Mucosa of descending colon (tissue), 3 donors: Measurements from ENCODE around the gene FIP1L1. TPM values are rescaled to one million over a fixed set of nuclear protein-coding genes. Genes with fewer than 3 reads are reported as not detected.

Experiments used
- ATAC-seq: fragments of 200-7000 bp; cut with Tn5 transposase; one replicate; pipeline ENCODE4 v1.9.1; 2020; ENCODE audit warnings: mild to moderate bottlenecking, moderate library complexity
- DNase-seq, 3 donors: peaks; one replicate each; pipeline ENCODE4 v3.0.0-alpha.2; 2020
- H3K36me3 ChIP-seq: fragments of 200-600 bp; one replicate; pipeline ENCODE4 v1.8.0; 2021; ENCODE audit warnings: low read depth, mild to moderate bottlenecking
- H3K4me1 ChIP-seq: fragments of 200-600 bp; one replicate; pipeline ENCODE4 v1.8.0; 2021; ENCODE audit warnings: low read depth, mild to moderate bottlenecking
- H3K4me3 ChIP-seq: fragments of 200-600 bp; one replicate; pipeline ENCODE4 v1.8.0; 2021; ENCODE audit warnings: mild to moderate bottlenecking
- H3K9me3 ChIP-seq: fragments of 200-600 bp; one replicate; pipeline ENCODE4 v1.8.0; 2021; ENCODE audit warnings: mild to moderate bottlenecking
- CTCF ChIP-seq: fragments of 200-600 bp; IDR thresholded peaks from one replicate; pipeline ENCODE4 v1.8.0; 2022; ENCODE audit warnings: antibody characterized with exemption, mild to moderate bottlenecking
- intact Hi-C, 2 donors: fragments of 100-400 bp; cut with DNase I in 1 of 2; cut with micrococcal nuclease in 1 of 2; formaldehyde crosslinking; loops; one replicate each; pipeline versions ENCODE4 v1.11.0 to v1.11.1; 2022; cut with DNase I, micrococcal nuclease
- total RNA-seq, 3 donors: library from RNA; stranded (reverse); fragmentation: NEBNext Ultra II Directional in 2 of 3; extraction: Animal tissue kit (Norgen Biotek cat#: 25700) in 2 of 3; gene quantifications; one replicate each; pipeline versions ENCODE4 v1.2.1 to v1.2.4, GENCODE V29; 2021 to 2023
- donor health status: DM: no; HTN: no; CAD: no; lungs with moderate emphysema.
- donor health status: DM: no; HTN: no; CAD: no.
- donor health status: DM: no; HTN: yes; CAD: no.

The FIP1L1 gene
- total RNA-seq, 3 donors from 2014 or later: 38.9 to 46.1 (median 39.9) TPM

DNA sequence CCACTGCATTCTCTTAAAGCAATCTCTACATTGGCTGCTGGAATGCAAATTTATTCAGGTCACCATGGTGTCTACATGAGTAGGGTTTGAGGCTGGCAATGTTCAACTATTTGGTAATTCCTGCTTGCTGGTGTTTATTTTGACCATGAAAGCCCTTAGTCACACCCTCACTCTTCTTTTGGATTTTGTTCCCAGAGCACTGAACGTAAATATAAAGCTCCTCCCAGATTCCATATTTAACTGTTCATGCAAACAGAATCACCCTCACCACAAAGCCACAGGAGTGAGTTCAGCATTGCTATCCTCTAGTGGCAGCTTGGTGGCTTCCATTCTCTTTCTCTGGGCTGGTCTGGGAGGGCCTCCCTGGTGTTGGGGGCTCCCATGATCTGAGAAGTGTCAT is 131.0 kb downstream of the FIP1L1 start:
- ATAC-seq: peak; percentile 19
- DNase-seq: no peak
- intact Hi-C loops: no loop called here
- Histone ChIP-seq H3K36me3 (no peaks in the 10 kb centered on the region), H3K4me3 (no peak overlapping the region), H3K4me1 (no peaks in the 10 kb centered on the region), H3K9me3 (no peaks in the 10 kb centered on the region)
- no peak for TF ChIP-seq CTCF

GRCh38 chr4:53510321-53510720 is 132.9 kb downstream of the FIP1L1 start:
- intact Hi-C loops: no loop called here
- ATAC-seq: no peak
- TF ChIP-seq CTCF: no peak
- no peaks in the 10 kb centered on the region for H3K4me1 ChIP-seq
- no peaks in the 10 kb centered on the region for H3K36me3 ChIP-seq
- no peak for DNase-seq
- no peaks in the 10 kb centered on the region for H3K9me3 ChIP-seq
- H3K4me3 ChIP-seq: no peak overlapping the region

Other genes with a start within 250 kb of the FIP1L1 start
- gene SCFD2, start 11.6 kb upstream of the FIP1L1 start, total RNA-seq: 10 to 100 TPM; 11.7 to 17.2 (median 16.0) TPM
- 10 to 100 TPM in 2 of 3 donors, 1 to 10 TPM in 1; 8.2 to 24.3 (median 23.2) TPM for gene LNX1, start 213.8 kb downstream of the FIP1L1 start, total RNA-seq